Vagina (tissue), 2 donors: ENCODE data around the gene ANKRD45. TPM values are rescaled to one million over a fixed set of nuclear protein-coding genes. Genes with fewer than 3 reads are reported as not detected.

ENCODE experiments used
- DNase-seq, 2 donors: peaks; one replicate each; pipeline ENCODE4 v3.0.0-alpha.2; 2017; ENCODE audit errors: extremely low spot score in 2 of 2
- H3K27ac ChIP-seq: fragments of 200-600 bp; sonication (generic); one replicate; pipeline ENCODE4 v1.5.1; 2019
- H3K27me3 ChIP-seq: fragments of 200-600 bp; sonication (generic); one replicate; pipeline ENCODE4 v1.5.1; 2019
- H3K36me3 ChIP-seq, 2 donors: fragments of 200-600 bp; sonication (generic); one replicate each; pipeline ENCODE4 v1.5.1; 2017 to 2019
- H3K4me1 ChIP-seq: fragments of 200-600 bp; sonication (generic); one replicate; pipeline ENCODE4 v1.5.1; 2019
- H3K4me3 ChIP-seq, 2 donors: fragments of 200-600 bp; sonication (generic); 1 replicate in 1 of 2; 2 replicates in 1 of 2; pipeline ENCODE4 v1.5.1; 2016 to 2019
- H3K9me3 ChIP-seq: fragments of 200-600 bp; sonication (generic); one replicate; pipeline ENCODE4 v1.5.1; 2019
- CTCF ChIP-seq, 3 experiments: fragments of 450-650 bp in 2 of 3; fragments of 200-600 bp in 1 of 3; sonication (generic) in 1 of 3; IDR thresholded peaks; one replicate each; pipeline ENCODE4 v1.5.1; 2017 to 2019; ENCODE audit warnings: antibody characterized with exemption in 3 of 3, mild to moderate bottlenecking in 2 of 3, moderate library complexity in 2 of 3
- POLR2A ChIP-seq, 2 donors: fragments of 450-650 bp; IDR thresholded peaks; one replicate each; pipeline ENCODE4 v1.6.1; 2017; ENCODE audit warnings: antibody characterized with exemption in 2 of 2, mild to moderate bottlenecking in 2 of 2, moderate library complexity in 2 of 2
- POLR2AphosphoS5 ChIP-seq, 2 donors: sonication (generic); formaldehyde crosslinking; IDR thresholded peaks; one replicate each; pipeline ENCODE4 v1.9.0; 2017; ENCODE audit warnings: antibody characterized with exemption in 2 of 2, mild to moderate bottlenecking in 2 of 2, low read depth in 1 of 2; ENCODE audit not compliant: insufficient read depth in 1 of 2
- intact Hi-C: fragments of 100-400 bp; cut with DNase I; formaldehyde crosslinking; loops from one replicate; pipeline ENCODE4 v1.15.1; 2023
- total RNA-seq: library from RNA; depleted of rRNA; stranded (reverse); fragments of >200 nt; gene quantifications from one replicate; pipeline ENCODE4 v1.2.3, GENCODE V29; 2016

Gene ANKRD45
- total RNA-seq, 1 donor from 2014 or later = not detected

GRCh38 chr1:173590557-173590956, 79.1 kb downstream of the ANKRD45 start:
- Histone ChIP-seq H3K4me1 (no peaks in the 10 kb centered on the region), H3K9me3 (no peaks in the 10 kb centered on the region), H3K27me3 (no peaks in the 10 kb centered on the region), H3K36me3 (no peaks in the 10 kb centered on the region), H3K27ac (no peak overlapping the region), H3K4me3 (no peak overlapping the region)
- DNase-seq = no peak
- TF ChIP-seq POLR2AphosphoS5 (IDR thresholded peaks at IDR 0.05; ENCODE audit: insufficient read depth in 1 of 2, low read depth in 1 of 2) = no peak
- no peak for TF ChIP-seq CTCF (IDR thresholded peaks at IDR 0.05)
- TF ChIP-seq POLR2A (IDR thresholded peaks at IDR 0.05) = no peak
- intact Hi-C loops = no loop called here

GRCh38 chr1:173581383-173582079, 88.1 kb downstream of the ANKRD45 start:
- no peak for DNase-seq
- intact Hi-C loops = no loop called here

GRCh38 chr1:173580658-173581057, 89.0 kb downstream of the ANKRD45 start:
- no peak for DNase-seq
- no peaks in the 10 kb centered on the region for H3K4me1 ChIP-seq
- TF ChIP-seq POLR2A (IDR thresholded peaks at IDR 0.05) = no peak
- TF ChIP-seq POLR2AphosphoS5 (IDR thresholded peaks at IDR 0.05; ENCODE audit: insufficient read depth in 1 of 2, low read depth in 1 of 2) = no peak
- no peak for TF ChIP-seq CTCF (IDR thresholded peaks at IDR 0.05)
- intact Hi-C loops = no loop called here
- no peak overlapping the region for H3K27ac ChIP-seq
- no peak overlapping the region for H3K4me3 ChIP-seq
- no peaks in the 10 kb centered on the region for H3K36me3 ChIP-seq
- no peaks in the 10 kb centered on the region for H3K9me3 ChIP-seq
- no peaks in the 10 kb centered on the region for H3K27me3 ChIP-seq

More at GRCh38 chr1:173581383-173582079, 88.1 kb downstream of the ANKRD45 start:
- no peak overlapping the region for H3K4me3 ChIP-seq
- no peak for TF ChIP-seq POLR2A (IDR thresholded peaks at IDR 0.05)
- no peak for TF ChIP-seq POLR2AphosphoS5 (IDR thresholded peaks at IDR 0.05; ENCODE audit: insufficient read depth in 1 of 2, low read depth in 1 of 2)
- no peak for TF ChIP-seq CTCF (IDR thresholded peaks at IDR 0.05)
- H3K4me1 ChIP-seq = no peaks in the 10 kb centered on the region
- no peak overlapping the region for H3K27ac ChIP-seq
- H3K27me3 ChIP-seq = no peaks in the 10 kb centered on the region
- H3K36me3 ChIP-seq = no peaks in the 10 kb centered on the region
- H3K9me3 ChIP-seq = no peaks in the 10 kb centered on the region

- Histone ChIP-seq H3K27ac (no peak overlapping the region), H3K4me1 (no peaks in the 10 kb centered on the region), H3K27me3 (no peaks in the 10 kb centered on the region), H3K36me3 (no peaks in the 10 kb centered on the region), H3K4me3 (no peak overlapping the region), H3K9me3 (no peaks in the 10 kb centered on the region)
- no peak for TF ChIP-seq CTCF (IDR thresholded peaks at IDR 0.05)
- TF ChIP-seq POLR2AphosphoS5 (IDR thresholded peaks at IDR 0.05; ENCODE audit: insufficient read depth in 1 of 2, low read depth in 1 of 2) = no peak
- TF ChIP-seq POLR2A (IDR thresholded peaks at IDR 0.05) = no peak
- intact Hi-C loops = no loop called here
- no peak for DNase-seq
Observed at GRCh38 chr1:173580071-173580470, 89.6 kb downstream of the ANKRD45 start.

- intact Hi-C loops = no loop called here
- Histone ChIP-seq H3K36me3 (no peaks in the 10 kb centered on the region), H3K4me3 (no peak overlapping the region), H3K4me1 (no peaks in the 10 kb centered on the region), H3K27ac (no peak overlapping the region), H3K27me3 (no peaks in the 10 kb centered on the region), H3K9me3 (no peaks in the 10 kb centered on the region)
- TF ChIP-seq POLR2AphosphoS5 (IDR thresholded peaks at IDR 0.05; ENCODE audit: insufficient read depth in 1 of 2, low read depth in 1 of 2) (no peak), CTCF (IDR thresholded peaks at IDR 0.05) (no peak), POLR2A (IDR thresholded peaks at IDR 0.05) (no peak)
- no peak for DNase-seq
Observed at GRCh38 chr1:173573596-173573995, 96.1 kb downstream of the ANKRD45 start.
